ENCODE data around the gene TNS2.

Gene TNS2

DNA sequence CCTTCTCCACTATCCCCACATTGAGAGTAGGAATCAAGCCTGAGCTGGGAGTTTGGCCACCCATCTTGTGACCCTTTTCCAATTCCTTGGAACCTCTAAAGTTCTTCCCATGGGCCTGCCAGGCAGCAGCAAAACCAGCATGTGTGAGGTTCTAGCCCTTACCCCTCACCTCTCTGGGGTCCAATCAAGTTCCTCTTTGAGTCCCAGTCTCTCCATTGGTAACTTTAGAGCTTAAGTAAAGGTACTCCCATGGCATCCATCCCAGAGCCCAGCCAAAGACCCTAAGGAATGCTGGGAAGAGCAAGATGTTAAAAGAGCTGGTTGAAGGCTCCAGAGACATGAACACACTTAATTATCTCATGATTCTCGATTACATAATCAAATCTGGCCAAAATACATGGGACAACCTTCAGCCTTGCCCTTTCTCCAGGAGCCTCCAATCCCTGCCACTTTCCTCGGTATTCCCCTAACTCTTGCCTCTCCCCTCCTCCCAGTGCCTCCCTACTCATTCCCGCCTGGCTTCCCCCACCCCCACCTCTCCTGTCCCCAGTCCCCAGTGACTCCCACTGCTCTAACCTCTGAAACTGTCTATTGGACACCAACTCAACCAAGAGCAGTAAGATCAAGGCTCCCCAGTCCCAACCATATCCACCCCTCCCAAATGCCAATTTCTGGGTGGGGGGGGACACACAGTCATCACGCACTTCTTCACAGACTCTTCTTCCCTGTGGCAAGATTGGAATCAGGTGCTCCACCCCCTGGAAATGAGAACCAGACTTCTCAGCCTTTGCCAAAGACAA is 4.8 kb upstream of the TNS2 start:
- DNase-seq, result no peak

DNA sequence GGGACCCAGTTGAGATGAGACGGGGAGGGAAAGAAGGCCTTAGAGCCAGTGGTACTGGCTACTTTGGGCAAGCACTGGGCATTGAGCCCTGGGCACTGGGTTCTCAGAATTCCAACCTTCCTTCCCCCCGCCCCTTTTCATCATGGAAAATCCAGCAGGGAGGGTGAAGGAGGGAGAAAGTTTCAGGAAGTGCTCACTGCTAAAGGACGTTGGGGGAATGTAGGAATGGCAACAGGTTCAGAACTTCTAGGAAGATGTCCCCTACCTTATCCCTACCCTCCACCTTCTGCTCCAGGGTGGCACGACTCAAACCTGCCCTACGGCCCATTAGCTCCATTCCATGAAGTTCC is 4.2 kb upstream of the TNS2 start:
- no peak for DNase-seq

DNA sequence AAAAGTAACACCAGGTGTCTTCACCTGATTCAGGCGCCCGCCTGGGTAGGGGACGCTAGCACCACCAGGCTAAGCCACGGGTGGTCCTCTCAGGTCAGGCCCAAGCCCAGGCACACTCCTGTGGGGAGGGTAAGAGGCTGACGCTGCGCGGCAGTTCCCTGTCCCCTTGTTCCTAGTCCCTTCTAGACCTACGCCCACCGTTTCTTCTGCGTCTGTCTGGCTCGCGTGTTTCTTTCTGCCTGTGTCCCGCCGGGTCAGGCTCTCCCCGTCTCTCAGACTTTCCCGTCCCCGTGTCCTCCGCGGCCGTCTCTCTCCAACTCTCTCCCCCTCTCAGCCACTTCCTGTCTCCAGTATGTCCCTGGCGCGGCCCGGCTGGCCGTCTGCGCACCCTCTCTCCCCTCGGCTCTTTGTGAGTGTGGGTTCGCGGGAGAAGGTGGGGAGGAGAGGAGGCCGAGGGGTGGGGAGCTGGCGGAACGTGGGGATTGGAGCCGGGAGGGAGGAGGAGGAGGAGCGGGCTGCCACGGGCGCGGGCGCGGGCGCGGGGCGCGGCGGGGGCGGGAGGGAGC is 3.1 kb upstream of the TNS2 start:
- no peak for DNase-seq

- DNase-seq, result peak; percentile 81
These were observed 2.4 kb upstream of the TNS2 start for GRCh38 chr12:53047221-53048032.

- DNase-seq, result no peak
These were observed 1.7 kb upstream of the TNS2 start for GRCh38 chr12:53048033-53048779.

DNA sequence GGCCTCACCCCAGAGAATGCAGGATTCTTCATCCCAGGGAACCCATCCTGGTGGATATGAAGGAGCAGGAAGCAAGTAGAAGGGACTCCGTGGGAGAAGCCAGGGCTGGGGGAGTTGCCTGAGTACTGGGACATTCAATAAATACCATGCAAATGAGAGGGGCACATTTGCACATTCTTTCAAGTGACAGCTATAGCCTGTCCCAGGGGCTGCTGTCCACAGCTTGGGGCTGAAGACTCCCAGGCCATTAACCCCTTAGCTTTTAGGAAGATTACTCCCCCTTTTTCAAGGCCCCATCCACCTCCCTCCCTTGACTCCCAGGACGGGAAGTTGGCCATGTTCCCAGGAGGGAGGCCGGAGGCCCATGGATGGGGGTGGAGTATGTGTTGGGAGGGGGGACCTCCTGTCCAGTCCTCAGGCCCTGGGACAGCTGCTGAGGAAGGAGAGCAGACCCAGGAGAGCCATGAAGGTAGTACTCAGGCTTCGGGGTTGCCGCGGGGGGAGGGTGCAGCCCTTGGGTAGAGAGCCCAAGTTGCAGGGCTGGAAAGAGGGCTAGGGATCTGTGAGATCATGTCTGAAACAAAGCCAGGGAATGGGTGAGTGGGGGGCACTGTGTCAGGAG is 974 bp upstream of the TNS2 start:
- no peak for DNase-seq

DNA sequence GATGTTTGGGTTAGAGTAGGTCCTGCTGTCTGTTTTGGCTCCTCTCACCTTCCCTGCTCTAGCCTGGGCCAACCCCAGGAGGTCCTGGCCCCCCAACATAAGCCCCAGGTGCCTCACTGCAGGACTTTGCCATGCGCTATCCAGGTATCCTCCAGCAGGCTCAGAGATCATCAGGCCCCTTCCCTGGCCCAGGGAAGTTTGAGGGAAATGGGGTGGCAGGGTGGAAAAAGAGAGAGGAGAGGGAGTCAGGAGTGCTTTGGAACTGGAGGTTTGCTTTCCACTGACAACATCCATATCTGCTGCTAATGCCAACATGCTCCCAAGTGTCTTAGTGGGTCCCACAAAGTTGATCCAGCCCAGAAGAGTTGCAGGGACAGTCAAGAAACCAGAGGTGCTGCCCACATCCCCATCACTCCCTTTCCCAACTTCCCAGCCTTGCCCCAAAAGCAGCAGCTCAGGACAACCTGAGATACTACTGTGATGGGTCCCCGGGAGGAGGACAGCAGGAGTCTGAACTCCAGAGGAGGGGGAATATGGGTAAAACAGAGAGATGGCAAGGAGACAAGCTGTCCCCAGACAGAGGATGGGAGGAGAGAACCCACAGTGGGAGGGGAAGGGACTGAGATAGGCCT is 677 bp downstream of the TNS2 start:
- no peak for DNase-seq

DNA sequence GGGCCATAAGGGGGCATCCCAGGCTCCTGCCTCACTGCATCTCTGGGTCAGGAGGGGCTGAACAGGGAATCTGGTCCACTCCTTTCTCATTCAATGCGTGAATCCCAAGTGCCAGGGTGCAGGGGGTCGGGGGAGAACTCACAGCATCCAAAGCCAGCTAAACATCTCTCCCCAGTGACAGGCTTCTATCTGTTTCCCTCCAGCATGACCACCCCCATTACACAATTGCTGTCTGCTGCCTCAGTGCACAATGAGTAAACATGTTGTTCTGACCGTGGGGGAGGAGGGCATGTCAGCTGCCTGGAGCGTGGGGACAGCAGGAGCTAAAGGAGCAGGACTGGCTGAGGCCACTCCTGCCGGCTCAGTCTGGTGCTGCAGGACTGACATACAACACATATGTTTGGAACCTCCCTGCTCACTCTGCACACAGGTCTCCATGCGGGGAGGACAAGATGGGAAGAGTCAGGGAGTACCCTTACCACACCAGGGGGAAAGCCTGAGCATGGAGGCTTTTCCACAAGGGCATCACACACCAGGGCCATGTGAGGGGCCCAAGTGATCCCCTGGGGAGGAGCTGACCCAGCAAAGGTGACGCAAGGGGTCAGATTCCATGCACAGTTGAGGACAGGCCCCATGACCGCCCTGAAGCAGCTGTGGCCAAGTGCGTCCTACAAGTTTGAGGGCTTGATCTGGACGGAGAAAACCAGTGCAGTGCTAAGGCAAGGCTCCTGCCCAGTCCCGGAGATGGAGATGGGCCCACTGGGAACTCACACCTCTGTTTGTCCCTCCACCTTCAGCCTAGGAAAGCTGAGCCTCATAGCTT is 1.4 kb downstream of the TNS2 start:
- DNase-seq, result no peak

GRCh38 chr12:53051881-53052412 is 2.1 kb downstream of the TNS2 start:
- DNase-seq, result no peak

- DNase-seq, result no peak
These were observed 2.8 kb downstream of the TNS2 start for GRCh38 chr12:53052419-53053217.

GRCh38 chr12:53053218-53054111 is 3.6 kb downstream of the TNS2 start:
- peak; percentile 67 for DNase-seq

DNA sequence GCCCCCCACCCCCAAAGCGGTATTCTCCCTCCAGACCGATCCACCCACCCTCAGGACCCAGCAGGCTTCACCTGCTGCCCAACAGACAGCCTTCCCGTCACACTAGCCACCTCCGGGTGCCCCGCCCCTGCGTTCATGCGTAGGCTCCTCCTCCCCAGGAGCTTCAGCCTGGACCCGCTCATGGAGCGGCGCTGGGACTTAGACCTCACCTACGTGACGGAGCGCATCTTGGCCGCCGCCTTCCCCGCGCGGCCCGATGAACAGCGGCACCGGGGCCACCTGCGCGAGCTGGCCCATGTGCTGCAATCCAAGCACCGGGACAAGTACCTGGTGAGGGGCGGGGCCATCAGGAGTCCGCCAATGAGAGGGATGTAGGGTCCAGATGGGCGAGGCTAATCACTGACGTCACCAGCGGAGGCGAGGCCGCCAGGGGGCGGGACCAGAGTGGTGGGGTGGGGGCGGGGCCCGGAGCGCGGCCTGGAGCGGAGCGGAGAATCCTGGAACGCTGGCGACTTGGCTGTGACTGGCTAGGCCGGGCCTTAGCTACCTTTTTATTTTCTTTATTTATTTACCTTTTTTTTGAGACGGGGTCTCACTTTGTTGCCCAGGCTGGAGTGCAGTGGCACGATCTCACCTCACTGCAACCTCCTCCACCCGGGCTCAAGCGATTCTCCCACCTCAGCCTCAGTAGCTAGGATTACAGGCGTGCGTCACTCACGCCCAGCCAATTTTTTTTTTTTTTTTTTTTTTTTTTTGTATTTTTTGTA is 4.4 kb downstream of the TNS2 start:
- peak; percentile 95 for DNase-seq

GRCh38 chr12:53055471-53056266 is 5.8 kb downstream of the TNS2 start:
- DNase-seq, result no peak

GRCh38 chr12:53056296-53056695 is 6.4 kb downstream of the TNS2 start:
- DNase-seq, result no peak

DNA sequence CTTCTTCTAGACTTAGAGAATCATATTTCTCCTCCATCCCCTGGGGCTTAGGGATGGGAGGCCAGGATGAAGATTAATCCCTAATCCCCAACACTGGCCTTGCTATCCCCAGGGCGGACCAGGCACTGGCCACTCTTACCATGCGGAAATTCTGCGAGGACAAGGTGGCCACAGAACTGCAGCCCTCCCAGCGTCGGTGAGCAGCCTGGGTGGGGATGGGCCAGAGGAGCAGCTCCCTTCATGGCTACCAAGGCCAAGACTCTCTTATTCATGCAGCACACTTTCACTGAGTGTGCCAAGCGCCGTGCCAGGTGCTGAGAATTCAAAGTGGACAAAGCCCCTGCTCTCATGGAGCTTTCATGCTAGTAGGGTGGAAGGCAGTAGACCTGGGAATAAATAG is 7.0 kb downstream of the TNS2 start:
- no peak for DNase-seq

DNA sequence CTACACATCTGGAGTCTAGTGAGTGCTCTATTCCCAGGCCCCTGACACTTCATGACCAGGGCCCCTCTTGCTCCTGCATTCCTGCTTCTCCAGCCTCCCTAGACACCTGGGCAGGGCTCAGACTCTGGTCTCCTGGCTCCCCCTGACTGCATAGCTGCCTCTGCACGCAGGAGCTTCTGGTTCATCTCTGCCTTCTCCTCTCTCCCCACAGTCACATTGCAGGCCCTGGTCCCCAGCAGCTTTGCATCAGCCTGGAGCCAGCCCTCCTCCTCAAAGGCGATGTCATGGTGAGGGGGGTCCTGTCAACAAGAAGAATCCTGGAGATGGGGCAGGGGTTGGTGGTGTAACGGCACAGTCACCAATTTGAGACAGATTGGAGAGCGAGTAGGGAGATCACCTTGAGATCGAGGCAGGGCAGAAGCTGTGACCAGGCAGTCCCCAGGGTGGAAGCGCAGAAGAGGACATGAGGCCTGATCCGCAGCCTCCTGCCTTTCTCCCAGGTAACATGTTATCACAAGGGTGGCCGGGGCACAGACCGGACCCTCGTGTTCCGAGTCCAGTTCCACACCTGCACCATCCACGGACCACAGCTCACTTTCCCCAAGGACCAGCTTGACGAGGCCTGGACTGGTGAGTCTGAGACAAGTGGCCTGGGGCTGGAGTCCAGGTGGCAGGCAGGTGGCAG is 8.1 kb downstream of the TNS2 start:
- DNase-seq, result no peak
